ENCODE measurements around the gene HDHD3. TPM values are rescaled to one million over a fixed set of nuclear protein-coding genes. Genes with fewer than 3 reads are reported as not detected.

HDHD3 gene
- total RNA-seq, 2 experiments from 2014 or later: 17.2 to 17.7 TPM

DNA sequence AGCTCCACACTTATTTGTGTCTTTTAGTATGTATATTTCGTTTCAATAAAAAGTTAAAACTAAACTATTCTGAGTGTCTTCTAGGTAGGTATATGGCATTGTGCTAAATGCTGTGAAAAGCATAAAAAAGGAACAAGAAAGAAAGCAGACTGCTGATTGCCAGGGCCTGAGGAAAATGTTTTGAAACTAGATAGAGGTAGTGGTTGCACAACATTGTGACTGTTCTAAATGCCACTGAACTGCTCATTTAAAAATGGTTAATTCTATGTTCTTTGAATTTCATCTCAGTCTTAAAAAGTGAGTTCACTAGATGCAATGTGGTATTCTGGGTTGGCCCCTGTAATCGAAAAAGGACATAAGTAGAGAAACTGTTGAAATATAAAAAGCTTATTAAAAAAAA lies 26.9 kb upstream of the HDHD3 start:
- no peaks in the 10 kb centered on the region for H3K27me3 Mint-ChIP-seq

GRCh38 chr9:113401027-113401792 lies 24.4 kb upstream of the HDHD3 start, which contains the start of gene ALAD:
Gene ALAD, minus strand, starts transcription at chr9:113401284. Its CDS starts 7,725 bp downstream, at chr9:113393559.
- peak within 1 kb of the TSS; percentile 78 for H3K27ac Mint-ChIP-seq
- no peaks in the 10 kb centered on the region for H3K9me3 Mint-ChIP-seq
- ChIA-PET CTCF (interaction anchor here (0.6 to 6.7 kb wide), 29 partner anchors 9 to 255 kb away, joined by 3 to 81 read pairs (median 4); partner anchors contain the start of genes BSPRY, C9orf43, CDC26 and HDHD3), POLR2A (interaction anchor here (1.0 to 2.4 kb wide), 4 partner anchors 9 to 221 kb away, joined by 3 to 18 read pairs (median 4); partner anchors contain the start of genes C9orf43, FKBP15, POLE3 and SLC31A1)
- no peaks in the 10 kb centered on the region for H3K27me3 Mint-ChIP-seq
- peaks cover 19% of the 10 kb centered on the region for H3K4me1 Mint-ChIP-seq (ENCODE audit: low read depth)
- peak; percentile 99 for DNase-seq
- peak within 1 kb of the TSS; percentile 91 for H3K4me3 Mint-ChIP-seq
- no peaks in the 10 kb centered on the region for H3K36me3 Mint-ChIP-seq
- intact Hi-C loops (cut with micrococcal nuclease): loop anchor here (1.0 to 5.0 kb wide), 8 partner anchors 9 to 254 kb away; partner anchors contain the start of genes C9orf43, CDC26, FKBP15 and POLE3

More for the DNA sequence above, 26.9 kb upstream of the HDHD3 start:
- Mint-ChIP-seq H3K36me3 (peaks cover 15% of the 10 kb centered on the region), H3K9me3 (no peaks in the 10 kb centered on the region), H3K4me1 (ENCODE audit: low read depth) (peaks cover 36% of the 10 kb centered on the region), H3K4me3 (no peak overlapping the region), H3K27ac (no peak overlapping the region)
- CTCF ChIA-PET: interaction anchor here (0.7 to 6.7 kb wide), 4 partner anchors 42 to 253 kb away, joined by 3 to 81 read pairs (median 8); no protein-coding TSS in a partner anchor
- intact Hi-C loops (cut with micrococcal nuclease): loop anchor here (5.0 kb wide), 1 partner anchor 251 kb away; the partner anchor contains the start of gene SLC31A2
- DNase-seq: no peak
- POLR2A ChIA-PET: interaction anchor here (0.9 to 2.2 kb wide), 2 partner anchors 27 to 129 kb away, joined by 3 to 5 read pairs; partner anchors contain the start of genes CDC26 and HDHD3

DNA sequence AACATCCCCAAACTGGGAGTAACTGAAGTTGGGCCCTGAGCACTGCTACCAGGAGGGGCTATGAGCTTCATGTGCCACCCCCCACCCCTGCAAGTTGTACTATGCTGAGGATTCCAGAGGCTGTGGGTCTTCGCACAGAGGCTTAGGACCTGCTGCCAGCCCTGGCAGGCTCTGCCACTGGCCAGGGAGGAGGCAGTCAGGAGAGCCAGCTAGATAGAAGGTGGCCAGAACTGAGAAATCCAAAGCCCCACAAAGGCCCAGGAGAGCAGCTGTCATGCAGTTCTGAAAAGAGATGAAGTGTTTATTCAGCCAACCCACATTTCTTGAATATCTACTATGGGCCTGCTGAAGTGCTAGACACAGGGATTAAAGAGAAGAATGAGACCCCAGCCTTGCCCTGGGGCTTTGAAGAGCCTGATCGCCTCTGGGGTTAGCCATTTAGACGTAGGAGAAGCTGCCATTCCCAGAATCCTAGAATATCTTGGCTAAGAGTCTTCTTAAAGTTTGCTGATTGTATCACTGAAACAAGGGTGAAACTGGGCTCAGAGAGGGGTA lies 22.9 kb upstream of the HDHD3 start:
- Mint-ChIP-seq H3K4me3 (peak overlapping the region; percentile 66), H3K27ac (no peak overlapping the region), H3K36me3 (no peaks in the 10 kb centered on the region), H3K4me1 (ENCODE audit: low read depth) (peaks cover 19% of the 10 kb centered on the region), H3K27me3 (no peaks in the 10 kb centered on the region), H3K9me3 (no peaks in the 10 kb centered on the region)
- ChIA-PET CTCF (interaction anchor here (0.8 to 6.7 kb wide), 6 partner anchors 13 to 257 kb away, joined by 3 to 81 read pairs (median 4); partner anchors contain the start of genes CDC26, HDHD3 and PRPF4), POLR2A (interaction anchor here (2.4 kb wide), 1 partner anchor 10 kb away, joined by 18 read pairs; the partner anchor contains the start of genes C9orf43 and POLE3)
- intact Hi-C loops (cut with micrococcal nuclease): loop anchor here (2.0 to 5.0 kb wide), 2 partner anchors 179 to 247 kb away; partner anchors contain the start of genes FKBP15, SLC31A1 and SLC31A2
- no peak for DNase-seq

DNA sequence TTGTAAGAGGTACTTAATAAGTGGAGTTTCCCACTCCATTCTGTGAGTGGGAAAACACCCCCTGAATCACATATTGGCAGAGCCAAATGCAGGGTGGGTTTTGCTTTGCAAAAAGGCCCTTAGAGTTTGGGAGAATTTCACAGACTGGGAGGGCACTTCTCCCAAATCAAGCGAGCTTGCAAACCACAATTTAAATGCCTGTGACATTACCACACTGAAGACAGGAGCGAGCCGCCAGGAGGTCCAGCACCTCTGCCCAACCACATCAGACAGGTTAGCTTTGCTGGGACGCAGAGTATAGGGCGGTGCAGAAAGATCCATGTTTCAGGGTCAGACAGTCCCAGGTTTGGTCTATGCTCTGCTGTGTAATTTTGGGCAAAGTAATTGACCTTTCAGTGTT lies 22.0 kb upstream of the HDHD3 start:
- ChIA-PET CTCF (interaction anchor here (0.8 to 6.7 kb wide), 3 partner anchors 9 to 258 kb away, joined by 3 to 81 read pairs (median 4); no protein-coding TSS in a partner anchor), POLR2A (interaction anchor here (0.9 to 1.2 kb wide), 2 partner anchors 9 to 11 kb away, joined by 3 read pairs; no protein-coding TSS in a partner anchor)
- Mint-ChIP-seq H3K36me3 (no peaks in the 10 kb centered on the region), H3K4me1 (ENCODE audit: low read depth) (peaks cover 19% of the 10 kb centered on the region), H3K27me3 (no peaks in the 10 kb centered on the region), H3K9me3 (no peaks in the 10 kb centered on the region), H3K27ac (no peak overlapping the region), H3K4me3 (no peak overlapping the region)
- intact Hi-C loops (cut with micrococcal nuclease): no loop called here
- no peak for DNase-seq

DNA sequence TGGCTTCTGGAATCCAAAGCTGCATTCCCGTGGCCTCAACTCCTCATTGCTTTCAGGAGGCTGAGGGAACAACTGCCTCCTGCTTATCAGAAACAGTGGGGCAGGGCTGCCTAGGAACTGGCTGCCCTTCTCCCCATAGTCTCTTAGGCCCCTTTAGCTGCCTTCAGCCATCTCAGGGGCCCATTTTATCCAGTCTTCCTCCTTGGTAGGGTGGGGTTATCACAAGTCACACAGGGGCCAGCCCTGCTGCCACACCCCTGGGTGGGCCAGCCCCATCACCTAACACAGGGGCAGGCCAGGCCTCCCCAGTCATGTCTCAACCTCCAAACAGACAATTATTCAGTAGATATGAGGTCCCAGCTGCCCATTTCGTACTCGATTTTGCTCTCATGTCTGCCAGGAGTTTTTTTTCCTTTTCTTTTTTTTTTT lies 20.4 kb upstream of the HDHD3 start:
- ChIA-PET CTCF (no interaction called here), POLR2A (no interaction called here)
- no peak overlapping the region for H3K27ac Mint-ChIP-seq
- no peak overlapping the region for H3K4me3 Mint-ChIP-seq
- no peak for DNase-seq
- intact Hi-C loops (cut with micrococcal nuclease): no loop called here
- no peaks in the 10 kb centered on the region for H3K27me3 Mint-ChIP-seq
- H3K9me3 Mint-ChIP-seq: no peaks in the 10 kb centered on the region
- no peaks in the 10 kb centered on the region for H3K36me3 Mint-ChIP-seq
- H3K4me1 Mint-ChIP-seq (ENCODE audit: low read depth): peaks cover 19% of the 10 kb centered on the region

GRCh38 chr9:113395000-113395861 lies 18.4 kb upstream of the HDHD3 start:
- H3K27ac Mint-ChIP-seq: no peak overlapping the region
- H3K4me1 Mint-ChIP-seq (ENCODE audit: low read depth): peaks cover 12% of the 10 kb centered on the region
- H3K9me3 Mint-ChIP-seq: no peaks in the 10 kb centered on the region
- CTCF ChIA-PET: interaction anchor here (0.6 to 1.1 kb wide), 2 partner anchors 45 to 171 kb away, joined by 3 read pairs; no protein-coding TSS in a partner anchor
- H3K36me3 Mint-ChIP-seq: no peaks in the 10 kb centered on the region
- H3K4me3 Mint-ChIP-seq: no peak overlapping the region
- POLR2A ChIA-PET: no interaction called here
- intact Hi-C loops (cut with micrococcal nuclease): no loop called here
- DNase-seq: no peak
- no peaks in the 10 kb centered on the region for H3K27me3 Mint-ChIP-seq

DNA sequence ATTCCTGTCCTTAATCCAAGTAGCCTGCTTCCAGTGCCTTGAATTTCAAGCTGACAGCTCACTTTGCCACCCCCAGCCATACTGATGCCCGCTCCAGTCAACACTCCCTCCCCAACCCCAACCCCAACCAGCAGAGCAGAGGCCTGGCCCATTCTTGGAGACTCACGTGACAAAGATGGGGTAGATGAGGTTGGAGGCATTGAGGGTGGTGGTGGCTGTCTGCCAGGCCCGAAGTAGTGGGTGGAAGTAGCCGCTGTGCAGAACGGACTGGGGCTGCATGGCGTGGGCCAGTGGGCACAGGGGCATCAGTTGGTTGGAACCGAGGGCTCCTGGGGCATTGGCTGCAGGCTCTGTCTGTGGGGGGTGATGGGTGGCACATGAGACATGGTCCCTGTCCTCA lies 16.5 kb upstream of the HDHD3 start:
- Mint-ChIP-seq H3K36me3 (peaks cover under 1% of the 10 kb centered on the region), H3K9me3 (no peaks in the 10 kb centered on the region), H3K4me3 (no peak overlapping the region), H3K27me3 (no peaks in the 10 kb centered on the region), H3K27ac (no peak overlapping the region), H3K4me1 (ENCODE audit: low read depth) (peaks cover 2% of the 10 kb centered on the region)
- intact Hi-C loops (cut with micrococcal nuclease): no loop called here
- ChIA-PET CTCF (interaction anchor here (1.2 to 1.8 kb wide), 2 partner anchors 8 to 265 kb away, joined by 3 to 7 read pairs; partner anchors contain the start of gene ALAD), POLR2A (no interaction called here)
- no peak for DNase-seq

DNA sequence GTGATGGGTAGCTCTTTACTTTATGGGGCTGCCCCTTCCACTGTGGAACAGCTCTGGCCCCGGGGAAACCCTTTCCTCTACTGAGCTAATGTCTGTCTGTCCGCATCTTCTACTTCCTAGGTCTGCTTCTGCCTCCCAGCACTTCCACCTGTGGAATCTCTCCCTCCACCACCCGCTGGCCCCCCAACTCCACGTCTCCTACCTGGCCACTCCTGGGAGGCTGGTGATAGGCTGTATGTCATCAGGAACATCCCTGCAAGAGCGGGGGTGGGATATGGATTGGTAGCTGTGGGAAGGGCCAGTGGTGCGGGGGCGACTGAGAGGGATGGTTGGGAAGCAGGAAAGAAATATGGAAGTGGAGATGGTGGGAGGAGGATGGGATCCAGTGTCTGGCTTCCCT lies 15.1 kb upstream of the HDHD3 start:
- H3K9me3 Mint-ChIP-seq: no peaks in the 10 kb centered on the region
- POLR2A ChIA-PET: no interaction called here
- no peak for DNase-seq
- H3K4me1 Mint-ChIP-seq (ENCODE audit: low read depth): no peaks in the 10 kb centered on the region
- no peak overlapping the region for H3K27ac Mint-ChIP-seq
- intact Hi-C loops (cut with micrococcal nuclease): no loop called here
- no peaks in the 10 kb centered on the region for H3K27me3 Mint-ChIP-seq
- CTCF ChIA-PET: interaction anchor here (1.2 to 1.8 kb wide), 2 partner anchors 9 to 266 kb away, joined by 3 to 7 read pairs; partner anchors contain the start of gene ALAD
- peaks cover 11% of the 10 kb centered on the region for H3K36me3 Mint-ChIP-seq
- no peak overlapping the region for H3K4me3 Mint-ChIP-seq

DNA sequence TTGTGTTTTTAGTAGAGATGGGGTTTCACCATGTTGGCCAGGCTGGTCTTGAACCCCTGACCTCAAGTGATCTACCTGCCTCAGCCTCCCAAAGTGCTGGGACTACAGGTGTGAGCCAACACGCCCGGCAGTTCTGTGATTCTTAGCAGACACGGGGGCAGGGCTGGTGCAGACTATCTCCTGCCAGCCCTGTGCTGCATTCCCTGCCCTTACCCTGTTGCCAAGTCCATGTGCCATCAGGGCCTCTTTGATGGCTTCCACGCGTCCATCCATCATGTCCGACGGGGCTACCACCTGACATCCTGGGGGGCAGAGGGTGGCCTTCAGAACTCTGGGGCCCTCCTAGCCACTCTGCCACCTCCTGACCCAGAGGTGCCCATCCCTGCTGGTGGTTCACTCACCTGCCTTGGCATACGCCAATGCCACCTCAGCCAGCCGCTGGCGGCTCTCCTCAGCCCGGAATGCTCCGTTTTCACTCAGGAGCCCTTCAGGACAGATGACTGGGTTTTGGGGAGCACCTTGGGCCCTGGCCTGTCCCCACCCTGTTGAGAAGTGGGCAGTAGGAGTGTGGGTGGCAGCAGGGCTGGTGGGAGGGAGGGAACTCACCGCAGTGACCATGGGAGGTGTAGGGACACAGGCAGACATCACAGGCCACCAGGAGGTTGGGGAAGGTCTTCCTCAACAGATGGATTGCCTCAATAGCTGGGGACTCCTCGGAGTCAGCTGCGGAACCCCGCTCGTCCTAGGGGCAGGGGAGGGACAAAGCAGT lies 13.6 kb upstream of the HDHD3 start:
- no peaks in the 10 kb centered on the region for H3K27me3 Mint-ChIP-seq
- H3K36me3 Mint-ChIP-seq: peaks cover 14% of the 10 kb centered on the region
- intact Hi-C loops (cut with micrococcal nuclease): no loop called here
- no peaks in the 10 kb centered on the region for H3K9me3 Mint-ChIP-seq
- DNase-seq: no peak
- H3K4me1 Mint-ChIP-seq (ENCODE audit: low read depth): no peaks in the 10 kb centered on the region
- CTCF ChIA-PET: no interaction called here
- POLR2A ChIA-PET: no interaction called here
- no peak overlapping the region for H3K4me3 Mint-ChIP-seq
- H3K27ac Mint-ChIP-seq: no peak overlapping the region

DNA sequence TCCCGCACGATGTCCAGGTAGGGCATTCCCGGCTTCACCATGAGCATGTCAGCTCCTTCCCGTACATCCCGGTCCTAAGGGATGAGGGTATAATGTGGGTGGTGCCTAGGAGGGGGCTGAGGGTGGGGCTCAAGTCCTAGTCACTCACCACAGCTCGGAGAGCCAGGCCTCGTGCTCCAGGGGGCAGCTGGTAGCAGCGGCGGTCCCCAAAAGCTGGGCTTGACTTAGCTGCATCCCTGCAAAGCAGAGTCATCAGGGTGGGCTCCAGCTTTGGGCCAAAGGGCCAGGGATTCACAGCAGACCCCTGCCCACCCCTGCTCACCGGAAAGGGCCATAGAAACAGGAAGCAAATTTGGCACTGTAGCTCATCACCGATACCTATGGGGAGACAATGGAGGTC lies 12.7 kb upstream of the HDHD3 start:
- Mint-ChIP-seq H3K27ac (no peak overlapping the region), H3K36me3 (peaks cover 14% of the 10 kb centered on the region), H3K27me3 (no peaks in the 10 kb centered on the region), H3K9me3 (no peaks in the 10 kb centered on the region), H3K4me3 (no peak overlapping the region), H3K4me1 (ENCODE audit: low read depth) (no peaks in the 10 kb centered on the region)
- POLR2A ChIA-PET: interaction anchor here (1.0 kb wide), 1 partner anchor 21 kb away, joined by 3 read pairs; the partner anchor contains the start of genes C9orf43 and POLE3
- CTCF ChIA-PET: no interaction called here
- intact Hi-C loops (cut with micrococcal nuclease): no loop called here
- DNase-seq: no peak

- Mint-ChIP-seq H3K9me3 (no peaks in the 10 kb centered on the region), H3K4me1 (ENCODE audit: low read depth) (no peaks in the 10 kb centered on the region), H3K4me3 (no peak overlapping the region), H3K36me3 (peaks cover 14% of the 10 kb centered on the region), H3K27ac (no peak overlapping the region), H3K27me3 (no peaks in the 10 kb centered on the region)
- intact Hi-C loops (cut with micrococcal nuclease): no loop called here
- no peak for DNase-seq
- CTCF ChIA-PET: no interaction called here
- POLR2A ChIA-PET: interaction anchor here (1.0 kb wide), 1 partner anchor 21 kb away, joined by 3 read pairs; the partner anchor contains the start of genes C9orf43 and POLE3
Measured at GRCh38 chr9:113388833-113389232, 12.0 kb upstream of the HDHD3 start.
